AG20443 (cell line): ENCODE results near the gene RHEX.

Experiments used
- DNase-seq: peaks from one replicate; pipeline ENCODE4 v3.0.0; 2012; ENCODE audit warnings: low spot score, mixed read lengths

RHEX gene

GRCh38 chr1:206094024-206094423, 41.1 kb downstream of the RHEX start:
- DNase-seq: no peak

- no peak for DNase-seq
These were observed 44.4 kb downstream of the RHEX start for GRCh38 chr1:206097381-206097780.

- DNase-seq: no peak
These were observed 45.4 kb downstream of the RHEX start for GRCh38 chr1:206098242-206098919.

GRCh38 chr1:206100226-206100815, 47.3 kb downstream of the RHEX start:
- no peak for DNase-seq

- DNase-seq: no peak
These were observed 48.5 kb downstream of the RHEX start for GRCh38 chr1:206101351-206102045.

- no peak for DNase-seq
These were observed 49.4 kb downstream of the RHEX start for GRCh38 chr1:206102292-206102936.

- no peak for DNase-seq
These were observed 51.0 kb downstream of the RHEX start for GRCh38 chr1:206103979-206104378.

- DNase-seq: no peak
These were observed 52.6 kb downstream of the RHEX start for GRCh38 chr1:206105464-206105995.

- peak; percentile 94 for DNase-seq
These were observed 53.6 kb downstream of the RHEX start for GRCh38 chr1:206106328-206107167.

GRCh38 chr1:206107168-206107544, 54.2 kb downstream of the RHEX start:
- no peak for DNase-seq

- DNase-seq: no peak
These were observed 55.7 kb downstream of the RHEX start for GRCh38 chr1:206108635-206109034.

- DNase-seq: no peak
These were observed 56.7 kb downstream of the RHEX start for GRCh38 chr1:206109718-206110117.

- no peak for DNase-seq
These were observed 57.2 kb downstream of the RHEX start for GRCh38 chr1:206110161-206110560.

GRCh38 chr1:206110820-206111219, 57.8 kb downstream of the RHEX start:
- DNase-seq: no peak

- DNase-seq: no peak
These were observed 58.4 kb downstream of the RHEX start for GRCh38 chr1:206111271-206111927.

- DNase-seq: peak; percentile 6
These were observed 59.8 kb downstream of the RHEX start for GRCh38 chr1:206112600-206113301.

- no peak for DNase-seq
These were observed 62.0 kb downstream of the RHEX start for GRCh38 chr1:206114692-206115640.

- DNase-seq: no peak
These were observed 62.8 kb downstream of the RHEX start for GRCh38 chr1:206115791-206116190.

GRCh38 chr1:206116191-206116872, 63.4 kb downstream of the RHEX start:
- DNase-seq: no peak
